Fibroblast of lung (primary cell): Measurements from ENCODE around the gene TLX1. TPM values are rescaled to one million over a fixed set of nuclear protein-coding genes. Genes with fewer than 3 reads are reported as not detected.

Experiments
- DNase-seq, 2 donors: peaks; one replicate each; pipeline versions ENCODE4 v3.0.0 to v3.0.0-alpha.2; 2010; ENCODE audit warnings: low read depth in 2 of 2
- H2AFZ ChIP-seq: 2 replicates; pipeline ENCODE4 v1.5.1; 2012; ENCODE audit warnings: low read length, control low read depth, inconsistent platforms
- H3K27ac ChIP-seq: 2 replicates; pipeline ENCODE4 v1.5.1; 2011; ENCODE audit warnings: low read length, control low read depth; ENCODE audit not compliant: insufficient read depth
- H3K27me3 ChIP-seq: 2 replicates; pipeline ENCODE4 v1.5.1; 2011; ENCODE audit warnings: mild to moderate bottlenecking, low read length; ENCODE audit not compliant: control insufficient read depth, insufficient read depth
- H3K36me3 ChIP-seq: 2 replicates; pipeline ENCODE4 v1.5.1; 2011; ENCODE audit warnings: low read length; ENCODE audit not compliant: control insufficient read depth, insufficient read depth
- H3K4me1 ChIP-seq: 2 replicates; pipeline ENCODE4 v1.5.1; 2011; ENCODE audit warnings: low read length; ENCODE audit not compliant: control insufficient read depth, insufficient read depth; ENCODE audit errors: extremely low read depth
- H3K4me2 ChIP-seq: 2 replicates; pipeline ENCODE4 v1.5.1; 2011; ENCODE audit warnings: low read length, control low read depth; ENCODE audit not compliant: insufficient read depth; ENCODE audit errors: extremely low read depth
- H3K4me3 ChIP-seq, 4 experiments: fragments of 200-600 bp in 1 of 4; sonication (generic) in 1 of 4; replicated peaks in 1 of 4; 2 replicates each; pipeline ENCODE4 v1.5.1; 2011 to 2016; ENCODE audit warnings: low read length in 4 of 4, low read depth in 3 of 4, mild to moderate bottlenecking in 3 of 4, control low read depth in 2 of 4, inconsistent platforms in 1 of 4, mixed read lengths in 1 of 4; ENCODE audit not compliant: insufficient read depth in 1 of 4; ENCODE audit errors: control extremely low read depth in 1 of 4
- H3K79me2 ChIP-seq: 2 replicates; pipeline ENCODE4 v1.5.1; 2012; ENCODE audit warnings: mild to moderate bottlenecking, low read length, inconsistent platforms; ENCODE audit not compliant: control insufficient read depth, insufficient read depth
- H3K9ac ChIP-seq: 2 replicates; pipeline ENCODE4 v1.5.1; 2011; ENCODE audit warnings: mild to moderate bottlenecking, low read length, control low read depth; ENCODE audit not compliant: insufficient read depth
- H3K9me3 ChIP-seq: 2 replicates; pipeline ENCODE4 v1.5.1; 2012; ENCODE audit warnings: low read depth, low read length; ENCODE audit not compliant: control insufficient read depth, insufficient read depth
- H4K20me1 ChIP-seq: 2 replicates; pipeline ENCODE4 v1.5.1; 2011; ENCODE audit warnings: low read length; ENCODE audit not compliant: control insufficient read depth, insufficient read depth; ENCODE audit errors: extremely low read depth
- CTCF ChIP-seq, 2 donors: IDR thresholded peaks in 1 of 2; conservative IDR thresholded peaks in 1 of 2; 1 replicate in 1 of 2; 2 replicates in 1 of 2; pipeline ENCODE4 v1.5.1; 2011 to 2012; ENCODE audit warnings: low read length in 2 of 2, control low read depth in 1 of 2, inconsistent platforms in 1 of 2, low read depth in 1 of 2, mild to moderate bottlenecking in 1 of 2
- EZH2 ChIP-seq: IDR thresholded peaks from 2 replicates; pipeline ENCODE4 v1.5.1; 2012; ENCODE audit warnings: low read length, control low read depth, mild to moderate bottlenecking; ENCODE audit errors: missing control alignments
- polyA plus RNA-seq, 2 donors: library from polyadenylated mRNA; depleted of rRNA in 1 of 2; stranded (reverse) in 1 of 2; unstranded in 1 of 2; fragments of >200 nt; gene quantifications; 2 replicates each; pipeline ENCODE4 v1.2.1, GENCODE V29; 2011 to 2012; ENCODE audit warnings: missing spikeins in 1 of 2
- total RNA-seq: library from RNA; depleted of rRNA; stranded (reverse); fragments of >200 nt; gene quantifications from 2 replicates; pipeline ENCODE4 v1.2.1, GENCODE V29; 2014

The TLX1 gene
- total and polyA plus RNA-seq, 2 donors (not counting 1 experiment from before 2014, with no cell fraction given), result not detected

- Histone ChIP-seq H3K9ac (no peak overlapping the region), H2AFZ (no peak overlapping the region), H3K79me2 (no peaks in the 10 kb centered on the region), H3K9me3 (no peaks in the 10 kb centered on the region), H4K20me1 (no peaks in the 10 kb centered on the region), H3K4me1 (no peaks in the 10 kb centered on the region), H3K4me3 (no peak overlapping the region), H3K36me3 (no peaks in the 10 kb centered on the region), H3K27ac (no peak overlapping the region), H3K4me2 (no peak overlapping the region), H3K27me3 (peaks cover 92% of the 10 kb centered on the region)
- TF ChIP-seq EZH2 (no peak), CTCF (conservative IDR thresholded peaks at IDR 0.05 in 1 of 2, IDR thresholded peaks at IDR 0.05 in 1 of 2; ENCODE audit: low read depth in 1 of 2, low read length in 2 of 2) (no peak)
- no peak for DNase-seq
Measured at GRCh38 chr10:101137271-101137670, 6.2 kb downstream of the TLX1 start.

GRCh38 chr10:101138788-101139420 is 7.8 kb downstream of the TLX1 start:
- Histone ChIP-seq H3K9me3 (no peaks in the 10 kb centered on the region), H3K27me3 (peaks cover 81% of the 10 kb centered on the region), H3K36me3 (no peaks in the 10 kb centered on the region), H3K27ac (no peak overlapping the region), H3K4me3 (no peak overlapping the region), H3K4me1 (peaks cover 3% of the 10 kb centered on the region), H4K20me1 (no peaks in the 10 kb centered on the region), H3K4me2 (no peak overlapping the region), H3K9ac (no peak overlapping the region), H3K79me2 (no peaks in the 10 kb centered on the region), H2AFZ (no peak overlapping the region)
- no peak for DNase-seq
- no peak for TF ChIP-seq CTCF (conservative IDR thresholded peaks at IDR 0.05 in 1 of 2, IDR thresholded peaks at IDR 0.05 in 1 of 2; ENCODE audit: low read depth in 1 of 2, low read length in 2 of 2)
- peak; percentile 28 for TF ChIP-seq EZH2

GRCh38 chr10:101139421-101139911 is 8.4 kb downstream of the TLX1 start:
- Histone ChIP-seq H3K79me2 (no peaks in the 10 kb centered on the region), H3K9ac (no peak overlapping the region), H3K4me1 (peaks cover 3% of the 10 kb centered on the region), H3K36me3 (no peaks in the 10 kb centered on the region), H3K27ac (no peak overlapping the region), H2AFZ (no peak overlapping the region), H3K4me2 (no peak overlapping the region), H3K9me3 (no peaks in the 10 kb centered on the region), H3K4me3 (no peak overlapping the region), H4K20me1 (no peaks in the 10 kb centered on the region), H3K27me3 (peaks cover 79% of the 10 kb centered on the region)
- DNase-seq, result peak in 1 of 2 donors; percentile 18
- TF ChIP-seq EZH2, result peak; percentile 6
- TF ChIP-seq CTCF (conservative IDR thresholded peaks at IDR 0.05 in 1 of 2, IDR thresholded peaks at IDR 0.05 in 1 of 2; ENCODE audit: low read depth in 1 of 2, low read length in 2 of 2), result peak in 1 of 2 donors; percentile 40
